ENCODE data around the gene ITPA. TPM values are rescaled to one million over a fixed set of nuclear protein-coding genes. Genes with fewer than 3 reads are reported as not detected.
"Not testable (repeated sequence)": the region's sequence is repeated elsewhere in the genome, so short reads cannot be mapped to it uniquely, and the experiment has no call there.

Gene ITPA
- total RNA-seq, 1 experiment from 2014 or later: 69.2 TPM

DNA sequence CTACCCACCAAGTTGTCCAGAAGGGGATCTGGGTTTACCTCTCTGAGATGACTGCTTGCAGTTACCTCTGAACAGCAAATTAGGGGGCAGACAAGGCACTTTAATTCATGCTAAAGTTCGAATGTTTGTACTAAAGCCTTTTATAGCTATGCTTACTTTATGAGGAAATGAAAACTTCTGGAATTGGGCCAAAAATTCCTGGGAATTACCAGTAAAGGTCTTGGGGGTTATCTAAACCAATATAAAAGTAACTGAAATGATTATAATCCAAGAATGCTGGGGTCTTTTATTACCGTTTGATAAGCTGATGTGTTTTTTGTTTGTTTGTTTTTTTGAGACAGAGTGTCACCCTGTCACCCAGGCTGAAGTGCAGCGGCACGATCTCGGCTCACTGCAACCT is 28.0 kb upstream of the ITPA start:
- no peak overlapping the region for H3K4me2 ChIP-seq
- H3K9me2 ChIP-seq (ENCODE audit: insufficient read depth): no peaks in the 10 kb centered on the region
- peaks cover 13% of the 10 kb centered on the region; the same call in 1 of the 2 replicates for H3F3A ChIP-seq (ENCODE audit: insufficient read depth, low read depth)
- H2AFZ ChIP-seq: no peak overlapping the region
- no peak overlapping the region for H3K27ac ChIP-seq
- ChIA-PET POLR2A (ENCODE audit: unreplicated experiment) (no interaction called here), CTCF (no interaction called here)
- no TSS peak for BruUV-seq (replicated peaks)
- H3K27me3 ChIP-seq (ENCODE audit: insufficient read depth, low read depth): no peaks in the 10 kb centered on the region
- H3K79me2 ChIP-seq (ENCODE audit: low read depth): no peaks in the 10 kb centered on the region
- TF ChIP-seq EZH2 (IDR thresholded peaks at IDR 0.05; ENCODE audit: low read depth): no peak
- TF ChIP-seq, protein P1, sequence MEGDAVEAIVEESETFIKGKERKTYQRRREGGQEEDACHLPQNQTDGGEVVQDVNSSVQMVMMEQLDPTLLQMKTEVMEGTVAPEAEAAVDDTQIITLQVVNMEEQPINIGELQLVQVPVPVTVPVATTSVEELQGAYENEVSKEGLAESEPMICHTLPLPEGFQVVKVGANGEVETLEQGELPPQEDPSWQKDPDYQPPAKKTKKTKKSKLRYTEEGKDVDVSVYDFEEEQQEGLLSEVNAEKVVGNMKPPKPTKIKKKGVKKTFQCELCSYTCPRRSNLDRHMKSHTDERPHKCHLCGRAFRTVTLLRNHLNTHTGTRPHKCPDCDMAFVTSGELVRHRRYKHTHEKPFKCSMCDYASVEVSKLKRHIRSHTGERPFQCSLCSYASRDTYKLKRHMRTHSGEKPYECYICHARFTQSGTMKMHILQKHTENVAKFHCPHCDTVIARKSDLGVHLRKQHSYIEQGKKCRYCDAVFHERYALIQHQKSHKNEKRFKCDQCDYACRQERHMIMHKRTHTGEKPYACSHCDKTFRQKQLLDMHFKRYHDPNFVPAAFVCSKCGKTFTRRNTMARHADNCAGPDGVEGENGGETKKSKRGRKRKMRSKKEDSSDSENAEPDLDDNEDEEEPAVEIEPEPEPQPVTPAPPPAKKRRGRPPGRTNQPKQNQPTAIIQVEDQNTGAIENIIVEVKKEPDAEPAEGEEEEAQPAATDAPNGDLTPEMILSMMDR (conservative IDR thresholded peaks at IDR 0.05): no peak
- intact Hi-C loops (cut with micrococcal nuclease; ENCODE audit: unreplicated experiment): no loop called here
- H3K36me3 ChIP-seq (ENCODE audit: low read depth): no peaks in the 10 kb centered on the region
- H3K4me1 ChIP-seq (replicated peaks; ENCODE audit: insufficient read depth): no peaks in the 10 kb centered on the region
- H4K20me1 ChIP-seq (ENCODE audit: insufficient read depth): no peaks in the 10 kb centered on the region
- DNase-seq: no peak
- H3K4me3 ChIP-seq: no peak overlapping the region
- no peaks in the 10 kb centered on the region; the same call in 1 of the 2 replicates for H3K9me3 ChIP-seq (ENCODE audit: insufficient read depth, low read depth)

- intact Hi-C loops (cut with micrococcal nuclease; ENCODE audit: unreplicated experiment); POLR2A ChIA-PET (ENCODE audit: unreplicated experiment); BruUV-seq (replicated peaks); H3K9me2 ChIP-seq (ENCODE audit: insufficient read depth); CTCF ChIA-PET; DNase-seq; H4K20me1 ChIP-seq (ENCODE audit: insufficient read depth); H3K36me3 ChIP-seq (ENCODE audit: low read depth); H3K4me2 ChIP-seq; H3K79me2 ChIP-seq (ENCODE audit: low read depth); H3K4me1 ChIP-seq (replicated peaks; ENCODE audit: insufficient read depth); H2AFZ ChIP-seq; H3K9me3 ChIP-seq (ENCODE audit: insufficient read depth, low read depth); H3K27me3 ChIP-seq (ENCODE audit: insufficient read depth, low read depth); H3K4me3 ChIP-seq; H3K27ac ChIP-seq: not testable (repeated sequence)
- peaks cover 13% of the 10 kb centered on the region; the same call in 1 of the 2 replicates for H3F3A ChIP-seq (ENCODE audit: insufficient read depth, low read depth)
These were observed 26.9 kb upstream of the ITPA start for GRCh38 chr20:3182429-3182828.

DNA sequence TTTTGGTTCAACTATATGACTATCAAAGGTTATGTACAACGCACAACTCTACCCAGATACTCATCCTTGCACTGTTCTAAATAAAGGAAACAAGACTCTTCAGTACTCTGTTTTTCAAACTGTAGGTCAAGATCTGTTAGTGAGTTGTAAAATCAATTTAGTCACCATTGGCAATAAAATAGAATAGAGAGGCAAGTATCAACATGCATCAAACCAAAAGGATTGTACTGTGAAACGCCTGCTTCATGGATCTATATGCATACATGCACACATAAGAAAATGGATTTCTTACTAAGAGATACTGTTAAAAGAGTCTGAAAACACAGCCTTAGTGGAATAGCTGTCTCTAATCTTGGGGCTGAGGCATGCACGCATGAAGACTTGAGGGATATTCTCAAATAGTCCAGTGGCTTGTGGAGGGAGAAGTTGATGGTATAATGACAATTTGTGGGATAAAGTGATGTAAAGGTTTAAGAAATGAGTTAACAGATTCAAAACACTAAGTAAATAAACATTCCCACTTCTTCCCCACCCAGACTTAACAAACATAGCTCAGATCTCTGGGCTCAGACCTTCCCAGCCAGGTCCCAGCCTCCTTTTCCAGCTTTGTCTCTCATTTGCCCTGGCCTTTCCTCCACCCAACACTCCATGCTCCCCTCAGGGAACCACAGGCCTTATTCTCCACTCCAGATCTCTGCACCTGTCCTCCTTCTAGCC is 25.2 kb upstream of the ITPA start:
- H3F3A ChIP-seq (ENCODE audit: insufficient read depth, low read depth): peaks cover 13% of the 10 kb centered on the region; the same call in 1 of the 2 replicates
- no peaks in the 10 kb centered on the region for H3K4me1 ChIP-seq (replicated peaks; ENCODE audit: insufficient read depth)
- no peak overlapping the region for H3K27ac ChIP-seq
- no peaks in the 10 kb centered on the region for H4K20me1 ChIP-seq (ENCODE audit: insufficient read depth)
- no peaks in the 10 kb centered on the region for H3K36me3 ChIP-seq (ENCODE audit: low read depth)
- H3K4me3 ChIP-seq: no peak overlapping the region
- intact Hi-C loops (cut with micrococcal nuclease; ENCODE audit: unreplicated experiment): no loop called here
- no TSS peak for BruUV-seq (replicated peaks)
- TF ChIP-seq EZH2 (IDR thresholded peaks at IDR 0.05; ENCODE audit: low read depth): no peak
- TF ChIP-seq, protein P1 (conservative IDR thresholded peaks at IDR 0.05): no peak
- H3K4me2 ChIP-seq: no peak overlapping the region
- H3K9me3 ChIP-seq (ENCODE audit: insufficient read depth, low read depth): no peaks in the 10 kb centered on the region; the same call in 1 of the 2 replicates
- H3K27me3 ChIP-seq (ENCODE audit: insufficient read depth, low read depth): no peaks in the 10 kb centered on the region
- POLR2A ChIA-PET (ENCODE audit: unreplicated experiment): no interaction called here
- no peak overlapping the region for H2AFZ ChIP-seq
- CTCF ChIA-PET: interaction anchor here (0.6 kb wide), 1 partner anchor 24 kb away, joined by 7 read pairs; no protein-coding TSS in a partner anchor
- no peaks in the 10 kb centered on the region for H3K9me2 ChIP-seq (ENCODE audit: insufficient read depth)
- no peaks in the 10 kb centered on the region for H3K79me2 ChIP-seq (ENCODE audit: low read depth)
- DNase-seq: no peak

- H3K36me3 ChIP-seq (ENCODE audit: low read depth); intact Hi-C loops (cut with micrococcal nuclease; ENCODE audit: unreplicated experiment); H3K4me3 ChIP-seq; H3K4me2 ChIP-seq; H3K4me1 ChIP-seq (replicated peaks; ENCODE audit: insufficient read depth); DNase-seq; H3K9me3 ChIP-seq (ENCODE audit: insufficient read depth, low read depth); CTCF ChIA-PET; H3K9me2 ChIP-seq (ENCODE audit: insufficient read depth); H3K27me3 ChIP-seq (ENCODE audit: insufficient read depth, low read depth); H3K79me2 ChIP-seq (ENCODE audit: low read depth); POLR2A ChIA-PET (ENCODE audit: unreplicated experiment); BruUV-seq (replicated peaks); H4K20me1 ChIP-seq (ENCODE audit: insufficient read depth); H3K27ac ChIP-seq; H2AFZ ChIP-seq: not testable (repeated sequence)
- peaks cover 13% of the 10 kb centered on the region; the same call in 1 of the 2 replicates for H3F3A ChIP-seq (ENCODE audit: insufficient read depth, low read depth)
These were observed 21.4 kb upstream of the ITPA start for GRCh38 chr20:3187861-3188260.

Measured in PC-9 (cell line).